NCI-H2107 (cell line): ENCODE results near the gene PEX26.
"Not testable (repeated sequence)": the region's sequence is repeated elsewhere in the genome, so short reads cannot be mapped to it uniquely, and the experiment has no call there.

ENCODE experiments used
- DNase-seq: peaks from one replicate; lab custom pipeline; 2025; lab: John Stamatoyannopoulos, UW

The PEX26 gene

DNA sequence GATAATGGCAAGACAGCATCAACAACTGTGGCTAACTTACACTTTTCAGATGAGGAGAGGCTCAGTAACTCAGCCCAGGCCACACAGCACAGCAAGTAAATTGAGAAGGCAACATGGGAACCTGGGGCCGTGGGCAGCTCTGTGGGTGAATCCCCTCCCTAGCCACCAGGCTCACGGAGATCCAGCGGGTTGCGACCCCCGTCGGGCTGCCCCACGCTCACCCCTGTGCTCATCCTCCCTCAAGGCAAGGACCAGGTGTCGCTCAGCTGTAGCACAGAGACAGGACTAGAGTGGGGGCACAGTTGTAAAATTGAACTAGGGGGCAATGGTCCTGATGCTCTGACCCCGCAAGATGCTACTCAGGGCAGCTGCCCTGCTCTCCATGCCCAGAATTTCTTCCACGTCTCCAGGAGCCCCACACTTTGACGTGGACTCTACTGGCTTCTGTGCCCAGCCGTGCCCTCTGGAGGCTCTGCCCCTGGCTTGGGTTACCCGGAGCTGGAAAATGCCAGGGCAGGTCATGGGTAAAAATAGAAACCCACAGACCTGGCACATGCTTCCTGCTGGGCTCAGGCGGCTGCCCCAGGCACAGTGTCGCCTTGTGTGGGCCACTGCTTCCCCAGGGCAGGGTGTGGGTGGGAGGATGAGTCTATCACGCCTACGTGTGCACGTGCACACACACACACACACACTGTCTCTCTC is 41.8 kb downstream of the PEX26 start:
- DNase-seq, result no peak

DNA sequence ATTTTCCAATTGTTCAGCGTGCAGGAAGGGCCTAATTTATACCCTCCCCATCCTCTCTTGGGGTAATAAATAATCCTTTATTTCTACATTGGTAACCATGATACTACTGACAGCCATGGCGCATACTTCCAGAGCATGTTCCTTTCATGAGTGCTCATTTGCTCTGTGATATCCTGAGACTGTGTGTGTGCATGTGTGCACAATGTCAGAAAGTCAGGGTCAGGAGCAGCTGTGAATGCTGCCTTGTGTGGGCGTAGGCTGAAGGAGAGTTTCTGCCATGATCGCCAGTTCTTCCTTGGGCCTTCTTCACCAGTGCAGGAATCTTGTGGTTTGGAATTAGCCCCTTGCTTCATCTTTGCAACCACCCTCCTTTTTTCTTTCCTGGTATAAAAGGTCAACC is 43.1 kb downstream of the PEX26 start:
- DNase-seq, result no peak

DNA sequence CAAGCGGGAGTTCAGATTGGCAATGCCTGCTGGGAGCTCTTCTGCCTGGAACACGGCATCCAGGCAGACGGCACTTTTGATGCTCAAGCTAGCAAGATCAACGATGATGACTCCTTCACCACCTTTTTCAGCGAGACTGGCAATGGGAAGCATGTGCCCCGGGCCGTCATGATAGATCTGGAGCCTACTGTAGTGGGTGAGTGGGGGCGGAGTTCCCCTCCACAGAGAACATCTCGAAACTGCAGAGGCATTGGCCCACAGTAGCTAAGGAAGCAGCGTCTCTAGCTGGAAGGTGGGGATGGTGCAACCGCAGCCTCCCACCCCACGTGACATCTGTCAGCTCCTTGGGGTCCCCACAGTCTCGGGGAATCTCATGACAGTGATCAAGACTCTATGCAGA is 43.7 kb downstream of the PEX26 start:
- no peak for DNase-seq

DNA sequence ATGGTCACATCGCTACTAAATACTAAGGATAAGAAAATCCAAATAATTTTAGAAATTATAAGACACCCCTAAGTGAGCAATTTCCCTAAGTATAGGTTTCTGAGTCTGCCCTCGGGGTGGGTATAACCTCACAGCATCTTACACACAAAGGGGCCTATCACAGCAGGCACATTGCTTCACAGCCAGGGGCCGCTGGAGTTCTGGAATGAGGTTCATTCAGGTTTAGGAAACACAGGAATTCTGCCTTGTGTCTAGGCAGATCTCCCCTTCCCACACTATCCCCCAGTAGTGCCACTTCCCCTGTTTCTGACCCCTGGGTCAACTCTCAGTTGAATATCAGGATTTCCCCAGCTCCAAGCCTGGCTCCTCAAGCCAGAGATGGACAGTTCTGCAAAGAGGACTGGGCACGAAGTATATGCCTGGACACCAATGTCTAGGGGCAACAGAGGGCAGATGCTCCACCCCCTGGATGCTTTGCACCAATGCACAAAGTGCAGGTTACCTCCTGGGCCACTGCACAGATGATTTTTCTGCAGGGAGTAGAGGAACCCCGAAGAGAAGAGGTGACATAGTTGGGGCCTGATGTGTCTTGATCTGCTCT is 44.3 kb downstream of the PEX26 start:
- no peak for DNase-seq

DNA sequence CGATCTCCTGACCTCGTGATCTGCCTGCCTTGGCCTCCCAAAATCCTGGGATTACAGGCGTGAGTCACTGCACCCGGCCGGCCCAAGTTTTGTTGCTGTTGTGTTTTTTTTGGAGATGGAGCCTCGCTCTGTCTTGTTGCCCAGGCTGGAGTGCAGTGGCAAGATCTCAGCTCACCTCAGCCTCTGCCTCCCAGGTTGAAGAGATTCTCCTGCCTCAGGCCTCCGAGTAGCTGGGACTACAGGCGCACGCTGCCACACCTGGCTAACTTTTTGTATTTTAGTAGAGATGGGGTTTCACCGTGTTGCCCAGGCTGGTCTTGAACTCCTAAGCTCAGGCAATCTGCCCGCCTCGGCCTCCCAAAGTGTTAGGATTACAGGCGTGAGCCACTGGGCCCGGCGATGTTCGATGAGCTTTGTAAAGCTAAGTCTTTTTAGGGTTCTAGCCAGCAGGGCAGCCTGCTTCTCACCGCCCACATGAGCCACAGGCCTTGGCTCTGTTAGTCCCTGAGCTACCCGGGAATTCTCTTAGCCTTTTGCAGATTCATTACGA is 45.8 kb downstream of the PEX26 start:
- DNase-seq, result not testable (repeated sequence)

DNA sequence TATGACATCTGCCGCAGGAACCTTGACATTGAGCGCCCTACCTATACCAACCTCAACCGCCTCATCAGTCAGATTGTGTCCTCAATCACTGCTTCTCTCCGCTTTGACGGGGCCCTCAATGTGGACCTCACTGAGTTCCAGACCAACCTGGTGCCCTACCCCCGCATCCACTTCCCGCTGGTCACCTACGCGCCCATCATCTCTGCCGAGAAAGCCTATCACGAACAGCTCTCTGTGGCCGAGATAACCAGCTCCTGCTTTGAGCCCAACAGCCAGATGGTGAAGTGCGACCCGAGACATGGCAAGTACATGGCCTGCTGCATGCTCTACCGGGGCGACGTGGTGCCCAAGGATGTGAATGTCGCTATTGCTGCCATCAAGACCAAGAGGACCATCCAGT is 48.8 kb downstream of the PEX26 start:
- no peak for DNase-seq

DNA sequence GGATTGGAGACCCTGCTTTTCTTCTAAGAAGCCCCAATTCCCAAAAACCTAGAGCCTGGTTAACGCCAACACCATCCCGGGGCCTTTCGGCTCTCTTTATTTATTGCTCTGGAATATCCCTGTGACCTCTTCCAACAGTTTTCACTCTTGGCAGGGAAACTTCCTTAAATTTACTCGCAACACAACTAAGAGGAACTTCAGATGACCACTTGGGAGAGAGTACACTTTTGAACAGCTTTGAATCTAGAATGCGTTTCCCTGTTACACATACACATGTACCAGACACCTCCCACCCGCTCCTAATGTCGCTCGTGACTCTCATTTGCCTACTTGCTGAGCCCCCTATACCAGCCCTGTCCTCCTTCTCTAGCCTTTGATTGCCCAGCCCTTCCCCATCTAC is 52.2 kb downstream of the PEX26 start:
- no peak for DNase-seq

DNA sequence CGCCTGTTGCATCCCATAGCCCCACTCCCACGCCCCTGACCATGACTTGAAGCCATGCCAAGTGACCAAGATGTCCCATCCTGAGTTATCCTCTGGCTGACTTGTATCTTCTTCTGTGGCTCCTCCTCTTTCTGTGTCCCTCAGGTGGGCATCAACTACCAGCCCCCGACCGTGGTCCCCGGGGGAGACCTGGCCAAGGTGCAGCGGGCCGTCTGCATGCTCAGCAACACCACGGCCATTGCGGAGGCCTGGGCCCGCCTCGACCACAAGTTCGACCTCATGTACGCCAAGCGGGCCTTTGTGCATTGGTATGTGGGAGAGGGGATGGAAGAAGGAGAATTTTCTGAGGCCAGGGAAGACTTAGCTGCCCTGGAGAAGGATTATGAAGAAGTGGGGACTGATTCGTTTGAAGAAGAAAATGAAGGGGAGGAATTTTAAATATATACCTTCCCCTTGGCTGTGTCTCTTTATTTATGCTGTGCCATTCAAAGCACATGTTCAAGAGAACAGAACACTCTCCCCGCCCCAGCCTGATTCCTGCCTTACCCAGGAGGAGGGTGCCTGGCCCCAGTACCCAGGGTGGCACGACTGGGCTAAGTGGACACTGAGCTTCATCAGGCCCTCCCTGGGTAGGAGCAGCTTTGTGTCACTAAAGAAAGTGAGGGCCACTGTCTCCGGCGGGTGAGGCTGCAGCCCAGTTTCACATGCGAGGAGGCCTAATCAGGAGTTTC is 53.1 kb downstream of the PEX26 start:
- no peak for DNase-seq

DNA sequence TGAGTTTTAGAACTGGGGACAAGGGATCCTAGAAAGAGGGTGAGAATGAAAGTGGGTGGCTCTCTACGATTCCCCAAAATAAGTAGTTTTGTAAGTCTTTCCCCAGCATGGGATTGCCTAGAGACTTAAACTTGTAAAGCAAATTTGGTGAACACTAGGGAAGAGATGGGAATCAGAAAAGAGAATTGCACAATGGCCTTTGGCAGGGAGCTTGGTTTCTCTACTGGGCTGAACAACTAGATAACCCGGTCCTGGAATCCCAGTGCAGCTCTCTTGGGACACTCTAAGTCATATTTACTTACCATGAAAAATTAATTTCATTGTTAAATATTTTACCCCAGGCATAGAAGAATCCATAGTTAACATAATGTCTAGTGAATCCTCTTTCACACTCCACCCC is 55.7 kb downstream of the PEX26 start:
- DNase-seq, result no peak

DNA sequence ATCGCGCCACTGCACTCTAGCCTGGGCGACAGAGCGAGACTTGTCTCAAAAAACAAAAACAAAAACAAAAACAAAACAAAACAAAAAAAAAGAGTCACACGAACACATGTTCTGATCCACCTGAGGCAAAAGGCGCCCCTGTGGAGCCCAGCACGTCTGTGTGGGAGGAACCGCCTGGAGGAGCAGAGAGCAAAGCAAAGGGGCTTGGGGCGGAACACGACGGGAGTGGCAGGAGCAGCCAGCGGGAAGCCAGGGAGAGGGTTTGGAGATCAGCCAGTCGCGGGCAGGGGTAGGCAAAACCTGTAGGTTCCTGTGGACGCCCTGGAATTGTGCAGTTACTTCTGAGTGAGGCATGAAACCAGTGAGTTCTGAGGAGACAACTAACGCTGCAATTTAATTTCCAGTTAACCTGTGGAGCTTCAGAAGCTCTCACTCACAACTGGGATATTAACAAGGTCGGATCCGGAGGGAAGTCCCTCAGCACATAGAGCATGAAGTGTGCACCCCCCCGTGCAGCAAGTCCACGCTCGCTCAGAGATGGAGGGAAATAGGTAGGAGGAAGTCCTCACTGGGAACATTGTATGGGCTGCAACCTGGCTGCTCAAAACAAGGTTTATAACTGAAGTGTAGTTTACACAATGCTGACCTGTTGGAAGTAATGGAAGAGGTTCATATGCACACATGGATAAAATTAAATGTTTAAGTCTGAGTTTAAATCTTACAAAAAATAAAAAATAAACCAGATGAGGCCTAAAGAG is 59.0 kb downstream of the PEX26 start:
- no peak for DNase-seq

DNA sequence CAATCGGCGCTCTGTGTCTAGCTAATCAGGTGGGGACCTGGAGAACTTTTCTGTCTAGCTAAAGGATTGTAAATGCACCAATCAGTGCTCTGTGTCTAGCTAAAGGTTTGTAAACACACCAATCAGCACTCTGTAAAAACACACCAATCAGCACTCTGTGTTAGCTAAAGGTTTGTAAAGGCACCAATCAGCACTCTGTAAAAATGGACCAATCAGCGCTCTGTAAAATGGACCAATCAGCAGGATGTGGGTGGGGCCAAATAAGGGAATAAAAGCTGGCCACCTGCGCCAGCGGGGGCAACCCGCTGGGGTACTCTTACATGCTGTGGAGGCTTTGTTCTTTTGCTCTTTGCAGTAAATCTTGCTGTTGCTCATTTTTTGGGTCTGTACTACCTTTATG is 63.2 kb downstream of the PEX26 start:
- not testable (repeated sequence) for DNase-seq

DNA sequence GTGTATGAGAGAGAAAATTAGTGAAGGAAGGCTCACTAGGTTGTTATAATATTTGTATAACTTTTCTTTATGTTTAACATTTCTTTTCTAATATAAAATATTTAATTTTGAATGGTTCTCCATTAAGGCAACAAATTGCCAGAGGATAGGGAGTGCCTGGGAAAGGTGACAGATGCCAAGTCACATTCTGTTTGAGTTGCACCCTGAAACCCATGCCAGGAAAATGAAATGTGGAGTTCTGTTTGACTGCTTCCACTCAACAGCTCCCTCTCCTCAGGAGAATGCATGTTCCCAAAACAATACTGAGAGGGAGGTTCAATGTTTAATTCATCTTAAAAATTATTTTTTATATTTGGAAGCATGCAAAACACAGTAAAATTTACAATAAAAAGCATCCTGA is 66.3 kb downstream of the PEX26 start:
- DNase-seq, result no peak

DNA sequence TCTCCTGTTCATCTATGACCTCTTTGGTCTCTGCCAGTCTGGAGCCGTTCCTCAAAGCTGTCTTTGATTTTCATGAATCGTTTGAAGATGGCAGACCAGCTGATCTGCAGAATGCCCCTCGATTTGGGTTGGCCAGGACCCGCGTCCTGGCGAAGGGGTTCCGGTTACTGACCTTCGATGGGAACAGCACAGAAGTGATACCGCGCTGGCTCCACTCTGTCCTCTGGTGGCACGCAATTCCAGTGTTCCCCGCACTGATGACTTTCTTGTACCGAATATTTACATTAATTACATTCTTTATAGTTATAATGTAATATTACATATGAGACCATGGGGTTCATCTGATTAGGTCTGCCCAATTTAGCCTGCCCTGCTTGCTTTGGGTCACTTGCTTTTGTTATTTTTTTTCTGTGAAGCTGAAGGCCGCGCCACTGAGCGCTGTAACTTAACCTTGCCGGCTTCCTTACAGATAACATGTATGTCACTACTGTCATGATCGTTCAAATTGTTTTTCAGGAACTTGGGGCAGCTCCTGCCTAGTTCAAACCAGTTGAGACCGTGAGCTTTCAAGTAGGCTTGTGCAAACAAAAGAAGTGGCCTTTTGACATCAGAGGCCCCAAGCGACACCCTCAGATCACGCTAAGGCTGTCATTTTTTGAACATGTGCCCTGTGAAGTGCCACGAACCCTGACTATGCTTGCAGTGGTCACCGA is 68.0 kb downstream of the PEX26 start:
- no peak for DNase-seq

DNA sequence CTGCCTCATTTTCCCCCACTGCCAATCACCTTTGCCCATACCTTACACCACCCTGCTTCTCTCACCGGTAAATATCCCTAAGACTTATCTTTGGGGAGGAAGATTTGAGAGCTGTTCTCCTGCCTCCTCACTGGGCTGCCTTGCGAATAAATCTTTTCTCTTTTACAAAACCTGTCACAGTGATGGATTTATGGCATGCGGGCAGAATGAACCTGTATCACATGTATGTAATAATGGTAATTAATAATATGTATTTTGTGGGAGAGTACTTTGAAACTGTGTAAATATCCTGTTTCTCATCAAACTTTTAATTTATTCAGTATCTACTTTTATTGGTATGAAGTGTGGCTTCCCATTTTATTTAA is 68.6 kb downstream of the PEX26 start:
- no peak for DNase-seq

DNA sequence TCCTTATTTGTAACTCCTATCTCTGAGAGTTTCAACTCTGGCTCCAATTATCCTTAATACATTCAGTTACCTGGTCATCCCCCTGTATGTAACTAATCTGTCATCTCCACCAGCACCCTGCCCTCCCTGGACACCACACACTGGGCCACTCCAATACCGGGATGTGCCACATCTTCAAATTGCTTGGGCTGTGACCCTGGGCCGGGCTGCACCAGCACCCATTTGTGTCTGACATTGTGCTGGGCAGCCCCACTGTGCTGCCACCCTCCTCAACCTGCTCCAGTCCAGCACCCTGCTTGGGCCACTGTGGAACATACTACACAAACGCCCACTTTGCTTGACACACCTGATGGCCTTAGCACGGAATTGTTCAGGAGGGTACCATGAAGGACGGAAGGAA is 70.0 kb downstream of the PEX26 start:
- DNase-seq, result no peak

DNA sequence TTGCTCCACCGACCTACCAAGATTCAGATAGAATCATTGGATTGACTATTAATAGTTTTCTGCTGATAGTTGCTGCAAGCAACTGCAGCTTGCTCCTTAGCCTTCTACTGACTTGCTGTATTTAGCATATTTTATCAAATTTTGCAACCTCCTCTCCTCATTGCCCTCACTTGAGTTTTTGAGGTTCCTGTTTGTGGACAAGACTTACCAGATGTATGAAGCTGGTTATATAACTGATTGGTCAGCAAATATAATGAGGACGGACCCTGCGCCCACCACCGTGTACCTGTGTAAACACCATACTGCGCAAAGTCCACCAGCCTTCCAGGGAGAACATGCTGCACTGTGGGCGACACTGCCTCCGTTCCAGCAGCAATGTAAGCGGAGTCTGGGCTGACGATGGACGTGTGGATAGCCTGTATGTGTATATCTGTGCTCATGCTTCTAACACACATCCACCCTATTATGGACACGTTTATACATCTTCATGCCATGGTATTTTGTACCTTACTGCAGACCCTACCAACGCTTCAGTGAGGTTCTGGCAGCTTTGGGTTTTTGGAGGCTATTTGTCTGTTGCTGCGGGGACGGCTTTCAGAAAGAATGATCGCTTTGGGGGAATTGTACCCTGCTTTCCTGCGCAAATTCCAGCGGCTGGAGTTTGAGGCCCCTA is 70.6 kb downstream of the PEX26 start:
- DNase-seq, result no peak

DNA sequence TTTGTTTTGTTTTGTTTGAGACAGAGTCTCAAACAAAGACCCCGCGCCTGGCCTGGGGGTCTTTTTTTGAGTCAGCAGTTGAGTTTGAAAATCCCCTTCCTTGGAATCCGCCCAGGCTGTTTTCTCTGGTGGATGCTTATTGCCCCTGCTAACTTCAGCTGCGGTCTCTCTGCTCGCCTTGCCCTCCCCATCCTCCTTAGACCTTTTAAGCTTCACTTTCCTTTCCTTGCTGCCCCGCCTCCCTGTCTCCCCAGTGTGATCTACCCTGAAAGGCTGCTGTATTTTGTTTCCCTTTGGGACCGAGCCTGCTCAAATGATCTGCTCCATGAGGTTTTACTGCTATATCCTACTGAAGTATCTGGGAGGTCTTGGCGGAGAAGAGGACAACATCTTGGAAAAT is 74.7 kb downstream of the PEX26 start:
- DNase-seq, result no peak

DNA sequence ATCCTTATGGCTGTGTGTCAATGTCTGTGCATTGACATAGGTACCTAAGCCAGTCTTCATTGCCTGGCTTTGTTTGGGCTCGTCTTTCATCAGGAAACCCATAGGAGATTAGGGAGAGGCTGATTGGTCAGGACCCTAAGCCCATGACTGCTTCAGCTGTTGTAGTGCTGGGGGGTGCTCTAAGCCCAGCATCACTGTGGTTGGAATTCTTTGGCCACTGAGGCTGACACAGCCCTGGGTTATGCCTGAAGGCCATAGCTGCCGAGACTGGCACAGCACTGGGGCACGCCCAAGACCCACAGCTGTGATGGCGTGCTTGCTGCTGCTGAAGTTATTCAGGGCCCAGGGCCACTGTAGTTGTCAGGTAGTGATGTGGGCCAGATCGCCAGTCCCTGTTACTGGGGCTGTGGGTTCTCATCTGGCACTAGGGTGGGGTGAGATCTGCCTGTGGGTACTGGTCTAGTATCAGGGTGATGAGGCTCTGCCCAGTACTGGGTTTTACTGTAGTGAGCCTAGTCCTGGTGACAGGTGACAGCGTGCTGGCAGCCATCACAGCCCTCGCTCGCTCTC is 77.1 kb downstream of the PEX26 start:
- no peak for DNase-seq
